Gastroesophageal sphincter (tissue), 3 donors: ENCODE measurements around the gene LYRM4.

Source experiments
- POLR2AphosphoS5 ChIP-seq: sonication (generic); formaldehyde crosslinking; IDR thresholded peaks from one replicate; pipeline ENCODE4 v1.6.1; 2017; ENCODE audit warnings: antibody characterized with exemption
- TF ChIP-seq, protein P1 (sequence below), 4 experiments: fragments of 200-600 bp in 2 of 4; fragments of 450-650 bp in 2 of 4; sonication (generic) in 1 of 4; IDR thresholded peaks; one replicate each; pipeline ENCODE4 v1.5.1; 2017 to 2019; ENCODE audit warnings: antibody characterized with exemption in 4 of 4, mild to moderate bottlenecking in 2 of 4, moderate library complexity in 2 of 4

DNA sequence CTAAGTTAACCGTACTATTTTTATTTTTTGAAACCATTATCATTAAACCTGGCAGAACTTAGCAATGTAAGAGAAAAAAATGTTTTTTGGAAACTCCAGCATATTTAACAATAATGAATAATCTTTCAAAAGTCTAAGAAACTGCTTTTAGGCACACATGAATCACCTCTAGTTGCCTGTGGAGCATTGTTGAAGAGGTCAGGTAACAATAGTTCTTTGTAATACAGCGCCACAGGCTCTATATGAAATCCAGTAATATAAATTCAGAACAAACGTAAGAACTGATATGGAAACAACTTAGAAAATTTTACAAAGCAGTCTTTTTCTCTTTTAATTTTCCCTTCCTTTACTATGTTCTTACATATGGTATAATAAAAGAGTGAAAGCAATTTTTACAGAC is 10.3 kb downstream of the LYRM4 start:
- TF ChIP-seq POLR2AphosphoS5: no peak
- TF ChIP-seq, protein P1, sequence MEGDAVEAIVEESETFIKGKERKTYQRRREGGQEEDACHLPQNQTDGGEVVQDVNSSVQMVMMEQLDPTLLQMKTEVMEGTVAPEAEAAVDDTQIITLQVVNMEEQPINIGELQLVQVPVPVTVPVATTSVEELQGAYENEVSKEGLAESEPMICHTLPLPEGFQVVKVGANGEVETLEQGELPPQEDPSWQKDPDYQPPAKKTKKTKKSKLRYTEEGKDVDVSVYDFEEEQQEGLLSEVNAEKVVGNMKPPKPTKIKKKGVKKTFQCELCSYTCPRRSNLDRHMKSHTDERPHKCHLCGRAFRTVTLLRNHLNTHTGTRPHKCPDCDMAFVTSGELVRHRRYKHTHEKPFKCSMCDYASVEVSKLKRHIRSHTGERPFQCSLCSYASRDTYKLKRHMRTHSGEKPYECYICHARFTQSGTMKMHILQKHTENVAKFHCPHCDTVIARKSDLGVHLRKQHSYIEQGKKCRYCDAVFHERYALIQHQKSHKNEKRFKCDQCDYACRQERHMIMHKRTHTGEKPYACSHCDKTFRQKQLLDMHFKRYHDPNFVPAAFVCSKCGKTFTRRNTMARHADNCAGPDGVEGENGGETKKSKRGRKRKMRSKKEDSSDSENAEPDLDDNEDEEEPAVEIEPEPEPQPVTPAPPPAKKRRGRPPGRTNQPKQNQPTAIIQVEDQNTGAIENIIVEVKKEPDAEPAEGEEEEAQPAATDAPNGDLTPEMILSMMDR (IDR thresholded peaks at IDR 0.05): no peak
